Stimulated activated effector memory CD8-positive, alpha-beta T cell treated with anti-CD3 and anti-CD28 coated beads, Interleukin-12 subunit alpha, Interleukin-12 subunit beta, amount 100 ng/mL, for 72 hours (primary cell): ENCODE measurements around the gene GPR107.

ENCODE experiments used
- ATAC-seq: fragments of 150-1000 bp; cut with Tn5 transposase; 2 replicates; pipeline ENCODE4 v1.10.0; 2021
- DNase-seq, 2 donors: peaks; one replicate each; pipeline ENCODE4 v3.0.0; 2021 to 2022; ENCODE audit warnings: low spot score in 2 of 2
- H3K27ac Mint-ChIP-seq: one replicate; pipeline ENCODE4 v1.8.0; 2022; ENCODE audit warnings: mild to moderate bottlenecking, mixed read lengths
- H3K36me3 Mint-ChIP-seq: one replicate; pipeline ENCODE4 v1.8.0; 2022; ENCODE audit warnings: mild to moderate bottlenecking, mixed read lengths
- H3K4me1 Mint-ChIP-seq: one replicate; pipeline ENCODE4 v1.8.0; 2022; ENCODE audit warnings: mixed read lengths
- H3K4me3 Mint-ChIP-seq: one replicate; pipeline ENCODE4 v1.8.0; 2022; ENCODE audit warnings: mild to moderate bottlenecking, mixed read lengths
- H3K9me3 Mint-ChIP-seq: one replicate; pipeline ENCODE4 v1.8.0; 2022; ENCODE audit warnings: mixed read lengths

Gene GPR107

DNA sequence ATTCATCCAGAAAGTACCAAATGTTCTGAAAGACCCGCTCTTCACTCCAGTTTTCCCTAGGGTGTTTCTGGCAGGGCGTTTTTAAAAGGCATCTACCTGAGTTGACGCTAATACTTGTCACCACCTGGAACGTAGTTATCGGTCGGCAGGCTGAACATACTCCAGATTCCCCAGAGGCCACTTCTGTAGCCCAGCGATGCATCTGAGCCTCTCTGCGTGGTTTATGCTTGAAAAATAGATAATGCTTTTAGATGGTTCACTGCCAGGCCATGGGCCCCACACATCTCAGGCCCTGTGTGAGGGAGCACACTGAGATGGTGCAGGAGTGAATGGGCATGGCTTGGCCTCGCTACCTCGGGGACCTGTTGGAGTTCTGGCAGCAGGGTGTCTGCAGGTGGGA lies 85.5 kb downstream of the GPR107 start:
- no peak for DNase-seq
- H3K27ac Mint-ChIP-seq = peak overlapping the region; percentile 48
- H3K4me1 Mint-ChIP-seq = peaks cover 76% of the 10 kb centered on the region
- peaks cover 17% of the 10 kb centered on the region for H3K36me3 Mint-ChIP-seq
- no peak overlapping the region for H3K4me3 Mint-ChIP-seq
- H3K9me3 Mint-ChIP-seq = no peaks in the 10 kb centered on the region
- ATAC-seq = no peak

DNA sequence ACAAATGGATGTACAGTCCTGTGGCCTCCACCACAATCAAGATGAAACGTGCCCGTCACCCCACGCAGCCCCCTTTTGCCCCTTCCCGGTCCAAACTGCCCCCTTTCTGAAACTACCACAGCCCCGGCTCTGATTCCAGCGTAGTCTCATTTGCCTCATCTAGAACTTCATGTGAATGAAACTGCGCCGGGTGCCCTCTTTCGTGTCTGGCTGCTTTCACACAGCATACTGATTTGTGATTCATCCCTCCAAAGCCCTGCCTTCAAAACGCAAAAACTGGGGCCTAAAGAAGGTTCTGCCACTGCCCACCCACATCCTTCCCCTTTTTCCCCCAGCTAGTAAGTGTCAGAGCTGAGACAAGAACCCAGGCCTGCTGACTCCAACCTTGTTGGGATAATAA lies 87.0 kb downstream of the GPR107 start:
- peaks cover 73% of the 10 kb centered on the region for H3K4me1 Mint-ChIP-seq
- H3K27ac Mint-ChIP-seq = peak overlapping the region; percentile 79
- H3K4me3 Mint-ChIP-seq = peak overlapping the region; percentile 48
- ATAC-seq (peak; percentile 90), DNase-seq (peak; percentile 20 to 70)
- H3K9me3 Mint-ChIP-seq = no peaks in the 10 kb centered on the region
- peaks cover 5% of the 10 kb centered on the region for H3K36me3 Mint-ChIP-seq

DNA sequence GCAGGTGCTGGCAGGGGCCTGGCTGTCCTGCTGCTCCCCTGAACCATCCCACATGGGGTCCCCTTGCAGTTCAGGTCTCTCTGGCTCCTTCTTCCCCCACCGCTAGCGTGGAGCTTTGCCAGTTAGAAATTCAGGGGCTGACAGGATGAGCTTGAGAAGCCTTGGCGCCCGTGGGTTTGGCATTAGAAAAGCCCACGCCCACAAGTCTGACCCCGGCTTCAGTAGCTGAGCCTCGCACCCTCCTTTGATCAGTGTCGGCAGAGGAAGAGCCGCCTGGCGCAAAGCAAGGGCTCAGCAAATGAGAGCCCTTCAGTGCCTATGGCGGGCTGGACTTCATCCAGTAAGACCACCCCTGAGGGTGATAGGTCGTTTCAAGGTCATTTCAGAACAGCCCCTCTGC lies 88.3 kb downstream of the GPR107 start:
- H3K36me3 Mint-ChIP-seq = no peaks in the 10 kb centered on the region
- H3K4me3 Mint-ChIP-seq = no peak overlapping the region
- DNase-seq = no peak
- no peaks in the 10 kb centered on the region for H3K9me3 Mint-ChIP-seq
- ATAC-seq = no peak
- no peak overlapping the region for H3K27ac Mint-ChIP-seq
- peaks cover 63% of the 10 kb centered on the region for H3K4me1 Mint-ChIP-seq

DNA sequence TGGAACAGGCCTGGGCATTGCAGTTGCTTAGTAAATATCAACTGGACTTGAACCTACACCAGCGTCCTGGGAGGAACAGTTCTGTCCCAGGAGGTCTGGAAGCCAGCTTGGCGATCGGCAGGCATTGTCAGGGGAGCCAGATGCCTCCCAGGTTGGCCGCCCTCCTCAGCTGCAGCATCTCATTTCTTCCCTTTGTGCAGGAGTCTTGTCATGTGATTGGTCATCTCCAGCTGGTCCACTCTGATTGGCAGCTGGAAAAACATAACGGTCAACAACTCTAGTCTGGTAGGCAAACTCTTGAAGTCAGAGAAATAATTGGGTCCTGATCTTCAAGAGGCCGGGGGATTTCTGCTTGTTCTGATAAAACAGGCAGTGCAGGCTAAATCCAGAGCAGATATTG lies 88.9 kb downstream of the GPR107 start:
- Mint-ChIP-seq H3K36me3 (no peaks in the 10 kb centered on the region), H3K9me3 (no peaks in the 10 kb centered on the region), H3K27ac (no peak overlapping the region), H3K4me1 (peaks cover 69% of the 10 kb centered on the region), H3K4me3 (no peak overlapping the region)
- no peak for DNase-seq
- ATAC-seq = no peak

DNA sequence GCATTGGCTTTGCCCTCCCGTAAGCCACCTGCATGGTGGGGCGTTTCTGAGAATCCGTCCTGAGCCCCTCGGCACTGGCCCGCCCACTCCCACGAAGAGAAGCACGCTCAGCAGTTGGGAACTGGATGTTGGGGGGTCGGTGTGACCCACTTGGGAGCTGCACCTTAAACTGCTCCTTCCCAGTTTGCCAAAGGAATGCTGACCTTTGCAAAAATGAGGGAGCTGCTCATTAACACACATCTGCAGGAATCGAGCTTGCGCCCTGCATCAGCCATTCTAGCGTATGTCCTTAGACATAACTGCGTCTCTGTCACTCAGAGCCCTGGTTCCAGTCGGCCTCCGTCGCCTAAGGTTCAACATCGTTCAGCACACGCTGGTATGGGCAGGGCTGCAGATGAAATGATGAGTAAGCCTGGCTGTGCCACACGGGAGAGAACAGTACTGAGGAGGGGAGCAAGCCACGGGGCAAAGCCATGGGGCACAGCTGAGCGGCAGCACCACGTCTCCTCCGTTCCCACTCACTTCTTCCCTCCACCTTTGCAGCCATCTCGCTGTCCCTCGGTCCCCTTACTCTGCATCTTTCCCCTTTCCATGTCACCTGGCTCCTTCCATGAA lies 89.7 kb downstream of the GPR107 start:
- Mint-ChIP-seq H3K9me3 (no peaks in the 10 kb centered on the region), H3K4me3 (peak overlapping the region; percentile 52), H3K36me3 (no peaks in the 10 kb centered on the region), H3K4me1 (peaks cover 69% of the 10 kb centered on the region), H3K27ac (peak overlapping the region; percentile 66)
- ATAC-seq (no peak), DNase-seq (no peak)

DNA sequence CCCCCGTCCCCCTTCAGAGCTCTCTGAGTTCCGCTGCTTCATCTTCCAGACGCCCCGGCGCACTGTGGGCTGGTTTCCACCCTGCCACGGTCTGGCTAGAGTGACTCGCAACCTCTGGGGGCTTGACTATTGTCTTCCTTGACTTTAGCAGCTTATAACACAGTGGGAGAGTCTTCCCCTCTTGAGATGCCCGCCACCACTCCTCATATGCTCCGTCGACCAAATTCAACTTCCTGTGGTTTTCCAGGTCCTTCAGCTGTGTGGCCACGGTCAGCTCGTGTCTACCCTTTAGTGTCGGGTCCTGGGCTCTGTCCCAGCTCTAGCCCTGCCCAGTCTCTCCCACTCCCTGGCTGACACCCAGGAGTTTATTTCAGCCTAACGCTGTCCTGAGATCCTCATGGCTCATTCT lies 90.3 kb downstream of the GPR107 start:
- Mint-ChIP-seq H3K9me3 (no peaks in the 10 kb centered on the region), H3K36me3 (no peaks in the 10 kb centered on the region), H3K4me3 (peak overlapping the region; percentile 52), H3K4me1 (peaks cover 63% of the 10 kb centered on the region), H3K27ac (peak overlapping the region; percentile 66)
- ATAC-seq (peak; percentile 50), DNase-seq (no peak)

DNA sequence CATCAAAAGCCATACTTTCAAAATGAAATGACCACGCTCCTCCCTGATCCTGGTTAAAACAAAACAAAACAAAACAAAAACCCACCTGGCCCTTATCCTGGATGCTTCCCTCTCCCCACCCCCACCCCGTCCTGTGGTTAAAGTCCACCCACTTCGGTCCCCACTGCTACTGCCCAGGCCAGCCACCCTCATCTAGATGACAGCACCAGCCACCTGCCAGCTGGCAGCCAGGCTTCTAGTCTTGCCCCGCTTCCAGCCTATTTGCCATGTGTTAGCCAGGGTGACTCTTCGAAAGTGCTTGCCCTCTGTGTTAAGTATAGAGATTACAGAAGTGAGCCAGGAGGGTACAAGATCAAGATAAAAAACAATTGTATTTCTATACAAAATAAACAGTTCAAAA lies 91.0 kb downstream of the GPR107 start:
- H3K27ac Mint-ChIP-seq = no peak overlapping the region
- no peaks in the 10 kb centered on the region for H3K9me3 Mint-ChIP-seq
- no peaks in the 10 kb centered on the region for H3K36me3 Mint-ChIP-seq
- peak overlapping the region; percentile 52 for H3K4me3 Mint-ChIP-seq
- ATAC-seq = no peak
- no peak for DNase-seq
- peaks cover 56% of the 10 kb centered on the region for H3K4me1 Mint-ChIP-seq

DNA sequence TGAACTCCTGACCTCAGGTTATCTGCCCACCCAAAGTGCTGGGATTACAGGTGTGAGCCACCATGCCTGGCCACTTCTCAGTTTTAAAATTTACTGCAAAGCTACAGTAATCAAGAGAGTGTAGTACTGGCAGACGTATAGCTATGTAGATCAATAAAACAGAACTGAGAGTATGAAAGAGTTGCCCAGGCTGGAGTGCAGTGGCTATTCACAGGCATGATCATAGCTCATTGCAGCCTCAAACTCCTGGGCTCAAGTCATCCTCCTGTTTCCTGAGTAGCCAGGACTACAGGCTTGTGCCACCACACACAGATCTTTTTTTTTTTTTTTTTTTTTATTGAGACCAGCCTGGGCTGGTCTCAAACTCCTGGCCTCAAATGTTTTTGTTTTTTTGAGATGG lies 92.0 kb downstream of the GPR107 start:
- H3K27ac Mint-ChIP-seq = no peak overlapping the region
- DNase-seq = no peak
- ATAC-seq = no peak
- peaks cover 46% of the 10 kb centered on the region for H3K4me1 Mint-ChIP-seq
- no peaks in the 10 kb centered on the region for H3K9me3 Mint-ChIP-seq
- H3K36me3 Mint-ChIP-seq = no peaks in the 10 kb centered on the region
- no peak overlapping the region for H3K4me3 Mint-ChIP-seq

DNA sequence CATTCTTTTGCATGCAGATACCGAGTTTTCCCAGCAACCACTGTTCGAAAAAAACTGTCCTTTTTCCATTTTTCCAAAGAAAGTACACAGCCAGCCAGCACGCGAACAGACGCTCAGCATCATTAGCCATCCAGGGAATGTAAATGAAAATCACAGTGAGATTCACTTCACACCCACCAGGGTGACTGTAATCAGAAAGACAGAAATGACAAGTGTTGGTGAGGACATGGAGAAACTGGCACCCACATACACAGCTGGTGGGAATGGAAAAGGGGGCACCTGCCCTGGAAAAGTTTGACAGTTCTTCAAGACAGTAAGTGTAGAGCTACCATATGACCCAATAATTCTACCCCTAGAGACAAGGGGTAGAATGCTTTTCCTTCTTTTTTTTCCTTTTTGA lies 93.5 kb downstream of the GPR107 start:
- peaks cover 34% of the 10 kb centered on the region for H3K4me1 Mint-ChIP-seq
- H3K9me3 Mint-ChIP-seq = no peaks in the 10 kb centered on the region
- no peak overlapping the region for H3K4me3 Mint-ChIP-seq
- ATAC-seq (peak; percentile 61), DNase-seq (no peak)
- H3K27ac Mint-ChIP-seq = no peak overlapping the region
- no peaks in the 10 kb centered on the region for H3K36me3 Mint-ChIP-seq

DNA sequence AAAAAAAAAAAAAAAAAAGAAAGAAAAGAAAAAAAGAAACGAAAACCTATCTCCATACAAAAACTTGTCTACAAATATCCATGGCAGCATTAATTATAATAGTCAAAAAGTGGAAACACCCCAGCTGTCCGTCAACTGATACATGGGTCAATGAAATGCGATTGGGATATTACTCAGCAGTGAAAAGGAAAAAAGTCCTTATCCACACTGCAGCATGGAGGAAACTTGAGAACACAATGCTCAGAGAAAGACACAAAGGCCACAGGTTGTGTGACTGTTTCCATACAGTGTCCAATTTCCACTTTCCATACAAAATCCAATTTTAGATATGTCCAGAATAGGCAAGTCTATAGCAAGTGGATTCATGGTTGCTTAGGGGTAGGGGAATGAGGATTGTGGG lies 94.2 kb downstream of the GPR107 start:
- ATAC-seq (no peak), DNase-seq (no peak)
- Mint-ChIP-seq H3K36me3 (no peaks in the 10 kb centered on the region), H3K9me3 (no peaks in the 10 kb centered on the region), H3K4me3 (no peak overlapping the region), H3K4me1 (peaks cover 34% of the 10 kb centered on the region), H3K27ac (no peak overlapping the region)

DNA sequence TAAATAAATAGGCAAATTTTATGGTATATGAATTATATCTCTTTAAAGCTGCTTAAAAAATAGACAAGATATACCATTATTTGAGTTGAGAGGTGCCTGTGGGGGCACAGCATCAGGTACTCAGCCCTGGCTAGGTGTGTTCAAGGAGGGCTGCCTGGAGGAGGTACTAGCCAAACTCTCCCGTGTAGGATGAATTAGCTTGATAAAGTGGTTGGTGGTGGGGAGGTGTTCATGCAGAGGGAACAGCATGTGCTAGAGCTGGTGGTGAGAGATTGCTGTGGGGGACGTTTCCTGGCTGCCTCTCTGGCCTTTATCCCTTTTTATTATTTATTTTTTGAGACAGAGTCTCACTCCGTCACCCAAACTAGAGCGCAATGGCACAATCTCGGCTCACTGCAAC lies 95.3 kb downstream of the GPR107 start:
- DNase-seq (no peak), ATAC-seq (no peak)
- Mint-ChIP-seq H3K36me3 (no peaks in the 10 kb centered on the region), H3K4me3 (no peak overlapping the region), H3K4me1 (peaks cover 24% of the 10 kb centered on the region), H3K9me3 (no peaks in the 10 kb centered on the region), H3K27ac (no peak overlapping the region)

DNA sequence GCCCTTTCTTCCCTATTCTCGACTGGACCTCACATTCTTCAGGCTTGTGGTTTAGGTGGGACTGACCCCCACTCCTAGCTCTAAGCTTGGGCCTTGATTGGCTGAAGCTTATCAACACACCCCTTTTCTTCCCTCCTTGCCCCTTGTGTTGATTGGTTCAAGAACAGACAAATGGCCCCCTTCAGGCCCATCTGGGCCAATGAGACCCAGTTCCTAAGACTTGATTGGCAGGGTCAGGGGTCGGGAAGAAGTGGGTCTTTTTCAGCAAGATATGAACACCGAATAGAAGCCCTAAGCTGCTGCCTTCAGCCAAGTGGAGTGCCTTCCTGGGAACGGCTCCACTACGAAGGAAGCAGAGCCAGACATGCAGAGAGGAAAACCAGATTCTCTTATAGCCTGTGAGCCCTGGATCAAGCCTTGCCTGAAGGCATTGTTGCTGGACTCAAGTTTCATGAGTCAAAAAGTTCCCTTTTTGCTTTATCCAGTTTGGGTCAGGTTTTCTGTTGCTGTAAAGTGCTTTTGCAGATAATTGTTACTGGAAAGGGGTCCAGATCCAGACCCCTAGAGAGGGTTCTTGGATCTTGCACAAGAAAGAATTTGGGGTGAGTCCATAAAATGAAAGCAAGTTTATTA lies 96.1 kb downstream of the GPR107 start:
- H3K4me1 Mint-ChIP-seq = peaks cover 17% of the 10 kb centered on the region
- H3K36me3 Mint-ChIP-seq = no peaks in the 10 kb centered on the region
- DNase-seq (no peak), ATAC-seq (no peak)
- no peak overlapping the region for H3K4me3 Mint-ChIP-seq
- no peak overlapping the region for H3K27ac Mint-ChIP-seq
- H3K9me3 Mint-ChIP-seq = no peaks in the 10 kb centered on the region

DNA sequence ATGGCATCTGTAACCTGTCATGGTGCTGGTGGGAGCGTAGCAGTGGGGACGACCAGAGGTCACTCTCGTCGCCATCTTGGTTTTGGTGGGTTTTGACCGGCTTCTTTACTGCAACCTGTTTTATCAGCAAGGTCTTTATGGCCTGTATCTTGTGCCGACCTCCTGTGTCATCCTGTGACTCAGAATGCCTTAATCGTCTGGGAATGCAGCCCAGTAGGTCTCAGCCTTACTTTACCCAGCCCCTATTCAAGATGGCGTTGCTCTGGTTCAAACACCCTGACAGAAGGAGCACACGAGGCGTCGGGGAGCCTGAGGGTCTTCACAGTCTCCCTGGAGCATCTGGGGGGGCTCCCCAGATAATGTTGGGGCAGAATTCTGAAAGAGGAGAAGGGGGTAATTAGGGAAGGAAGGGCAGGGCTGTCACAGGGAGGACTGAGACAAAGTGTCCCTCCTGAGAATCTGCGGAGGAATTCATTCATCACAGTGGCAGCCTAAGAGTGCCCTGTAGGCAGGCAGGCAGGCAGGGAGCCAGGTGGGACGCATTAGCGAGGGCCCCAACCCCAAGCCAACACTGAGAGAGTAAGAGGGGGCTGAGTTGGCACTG lies 97.2 kb downstream of the GPR107 start:
- Mint-ChIP-seq H3K36me3 (no peaks in the 10 kb centered on the region), H3K4me3 (no peak overlapping the region), H3K27ac (no peak overlapping the region), H3K9me3 (no peaks in the 10 kb centered on the region), H3K4me1 (peaks cover 14% of the 10 kb centered on the region)
- ATAC-seq (no peak), DNase-seq (no peak)

DNA sequence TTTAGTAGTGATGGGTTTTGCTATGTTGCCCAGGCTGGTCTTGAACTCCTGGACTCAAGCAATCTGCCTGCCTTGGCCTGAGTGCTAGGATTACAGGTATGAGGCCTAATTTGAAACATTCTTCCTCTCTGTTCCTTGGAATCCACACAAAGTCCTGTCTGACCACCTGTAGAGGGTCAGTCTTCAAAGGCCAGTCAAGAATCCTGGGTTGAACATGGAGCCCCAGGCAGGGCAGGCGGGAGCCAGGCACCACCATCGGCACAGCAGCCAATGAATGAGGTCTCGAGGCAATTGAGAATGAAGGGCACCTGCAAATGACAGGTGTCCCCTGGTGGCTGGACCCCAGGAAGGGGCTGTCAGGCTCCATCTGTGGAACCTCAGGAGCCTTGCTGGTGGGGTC lies 101.1 kb downstream of the GPR107 start:
- no peak overlapping the region for H3K27ac Mint-ChIP-seq
- peaks cover under 1% of the 10 kb centered on the region for H3K4me1 Mint-ChIP-seq
- no peak overlapping the region for H3K4me3 Mint-ChIP-seq
- ATAC-seq = no peak
- DNase-seq = no peak
- no peaks in the 10 kb centered on the region for H3K9me3 Mint-ChIP-seq
- H3K36me3 Mint-ChIP-seq = no peaks in the 10 kb centered on the region

DNA sequence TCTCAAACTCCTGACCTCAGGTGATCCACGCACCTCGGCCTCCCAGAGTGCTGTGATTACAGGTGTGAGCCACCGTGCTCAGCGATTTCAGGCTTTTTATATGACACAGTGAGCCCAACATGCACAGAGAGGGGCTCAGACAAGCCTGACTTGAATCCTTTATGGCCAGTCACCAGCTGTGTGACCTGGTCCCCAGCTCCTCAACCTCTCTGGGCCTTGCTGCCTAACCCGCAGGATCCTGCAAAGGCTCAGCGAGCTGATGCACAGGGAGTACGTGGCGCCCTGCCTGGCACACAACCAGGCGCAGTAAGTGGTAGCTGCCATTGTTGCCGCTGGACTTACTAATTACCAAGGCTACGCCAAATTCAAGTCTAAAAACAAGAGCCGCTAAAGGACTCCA lies 101.9 kb downstream of the GPR107 start:
- peaks cover 5% of the 10 kb centered on the region for H3K4me1 Mint-ChIP-seq
- no peaks in the 10 kb centered on the region for H3K36me3 Mint-ChIP-seq
- ATAC-seq (no peak), DNase-seq (no peak)
- H3K4me3 Mint-ChIP-seq = no peak overlapping the region
- no peak overlapping the region for H3K27ac Mint-ChIP-seq
- H3K9me3 Mint-ChIP-seq = no peaks in the 10 kb centered on the region

DNA sequence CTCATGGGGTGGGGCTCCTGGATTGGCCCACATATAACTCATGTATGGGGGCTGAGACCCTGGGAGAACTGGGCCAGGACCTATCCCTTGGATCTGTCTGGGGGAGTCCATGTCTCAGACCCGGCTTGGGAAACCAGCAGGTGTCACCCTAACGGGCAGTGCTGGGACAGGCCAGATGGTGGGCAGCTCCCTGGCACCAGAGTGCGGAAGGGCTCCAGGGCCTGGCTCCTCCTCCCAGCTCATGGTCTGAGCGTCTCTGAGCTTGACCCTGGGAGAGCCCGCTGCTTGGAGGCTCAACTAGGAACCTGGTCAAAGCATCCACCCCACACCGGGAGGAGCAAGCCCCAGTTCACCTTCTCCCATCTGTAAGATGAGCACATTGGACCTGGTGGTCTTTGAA lies 103.0 kb downstream of the GPR107 start:
- Mint-ChIP-seq H3K36me3 (no peaks in the 10 kb centered on the region), H3K27ac (no peak overlapping the region), H3K4me3 (no peak overlapping the region), H3K4me1 (peaks cover 5% of the 10 kb centered on the region), H3K9me3 (no peaks in the 10 kb centered on the region)
- DNase-seq = no peak
- ATAC-seq = no peak
